DND-41 (cell line): ENCODE measurements around the gene CCR6.

Experiments
- ATAC-seq: fragments of 200-7000 bp; cut with Tn5 transposase; 3 replicates; pipeline ENCODE4 v1.9.1; 2021; ENCODE audit warnings: low read depth; ENCODE audit not compliant: insufficient read depth
- DNase-seq: peaks from one replicate; pipeline ENCODE4 v3.0.0-alpha.2; 2020
- H2AFZ ChIP-seq: 2 replicates; pipeline ENCODE4 v1.6.0; 2012; ENCODE audit warnings: low read depth, low read length
- H3K27ac ChIP-seq: 2 replicates; pipeline ENCODE4 v1.5.1; 2012; ENCODE audit warnings: low read length, inconsistent platforms
- H3K27me3 ChIP-seq: fragments of 200-600 bp; sonication (generic); 2 replicates; pipeline ENCODE4 v1.6.0; 2012; ENCODE audit warnings: low read length, mild to moderate bottlenecking, inconsistent platforms; ENCODE audit not compliant: insufficient read depth, poor library complexity
- H3K36me3 ChIP-seq: 2 replicates; pipeline ENCODE4 v1.5.1; 2012; ENCODE audit warnings: low read length, inconsistent platforms; ENCODE audit not compliant: insufficient read depth
- H3K4me1 ChIP-seq: 2 replicates; pipeline ENCODE4 v1.5.1; 2012; ENCODE audit warnings: mild to moderate bottlenecking, low read length; ENCODE audit not compliant: insufficient read depth
- H3K4me2 ChIP-seq: 2 replicates; pipeline ENCODE4 v1.6.0; 2012; ENCODE audit warnings: mild to moderate bottlenecking, moderate library complexity, low read length, inconsistent platforms; ENCODE audit not compliant: insufficient read depth
- H3K4me3 ChIP-seq, 2 experiments: fragments of 200-600 bp in 1 of 2; shearing (Covaris generic) in 1 of 2; 2 replicates each; pipeline ENCODE4 v1.5.1; 2012 to 2016; ENCODE audit warnings: inconsistent platforms in 2 of 2, low read length in 2 of 2, mild to moderate bottlenecking in 2 of 2, low read depth in 1 of 2, moderate library complexity in 1 of 2
- H3K79me2 ChIP-seq: 2 replicates; pipeline ENCODE4 v1.6.0; 2012; ENCODE audit warnings: low read length, inconsistent platforms; ENCODE audit not compliant: insufficient read depth
- H3K9ac ChIP-seq: 2 replicates; pipeline ENCODE4 v1.6.0; 2012; ENCODE audit warnings: low read depth, mild to moderate bottlenecking, inconsistent platforms, low read length, moderate library complexity
- H3K9me3 ChIP-seq: 2 replicates; pipeline ENCODE4 v1.5.1; 2012; ENCODE audit warnings: low read length, moderate library complexity, mild to moderate bottlenecking, inconsistent platforms; ENCODE audit not compliant: insufficient read depth, severe bottlenecking
- H4K20me1 ChIP-seq: 2 replicates; pipeline ENCODE4 v1.6.0; 2012; ENCODE audit warnings: low read length; ENCODE audit not compliant: insufficient read depth
- EZH2 ChIP-seq: IDR thresholded peaks from 3 replicates; pipeline ENCODE4 v1.6.1; 2012; ENCODE audit warnings: borderline replicate concordance, low read depth, mild to moderate bottlenecking, moderate library complexity, low read length, inconsistent platforms; ENCODE audit not compliant: severe bottlenecking
- TF ChIP-seq, protein P1 (sequence below): IDR thresholded peaks from 2 replicates; pipeline ENCODE4 v1.5.1; 2012; ENCODE audit warnings: borderline replicate concordance, low read length, moderate library complexity, mild to moderate bottlenecking; ENCODE audit not compliant: poor library complexity, severe bottlenecking; ENCODE audit errors: extremely low read depth

CCR6 gene

DNA sequence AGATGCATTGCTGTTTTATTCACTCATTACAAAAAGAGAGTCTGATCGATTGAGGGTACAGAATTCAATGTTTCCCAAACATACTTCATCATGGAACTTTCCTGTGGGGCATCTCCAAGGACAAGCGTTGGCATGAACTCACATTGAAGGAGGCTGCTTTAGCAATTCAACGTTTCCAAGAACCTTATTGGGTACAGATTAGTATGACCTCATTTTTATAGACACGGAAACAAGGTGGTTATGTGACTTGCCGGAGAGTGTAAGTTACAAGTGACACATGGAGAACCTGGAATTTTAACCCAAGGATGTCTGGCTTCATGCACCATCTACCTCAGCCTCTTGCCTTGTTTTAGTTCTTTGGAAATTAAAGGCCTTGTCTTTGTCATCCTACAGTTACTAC lies 26.1 kb downstream of the CCR6 start:
- TF ChIP-seq, protein P1, sequence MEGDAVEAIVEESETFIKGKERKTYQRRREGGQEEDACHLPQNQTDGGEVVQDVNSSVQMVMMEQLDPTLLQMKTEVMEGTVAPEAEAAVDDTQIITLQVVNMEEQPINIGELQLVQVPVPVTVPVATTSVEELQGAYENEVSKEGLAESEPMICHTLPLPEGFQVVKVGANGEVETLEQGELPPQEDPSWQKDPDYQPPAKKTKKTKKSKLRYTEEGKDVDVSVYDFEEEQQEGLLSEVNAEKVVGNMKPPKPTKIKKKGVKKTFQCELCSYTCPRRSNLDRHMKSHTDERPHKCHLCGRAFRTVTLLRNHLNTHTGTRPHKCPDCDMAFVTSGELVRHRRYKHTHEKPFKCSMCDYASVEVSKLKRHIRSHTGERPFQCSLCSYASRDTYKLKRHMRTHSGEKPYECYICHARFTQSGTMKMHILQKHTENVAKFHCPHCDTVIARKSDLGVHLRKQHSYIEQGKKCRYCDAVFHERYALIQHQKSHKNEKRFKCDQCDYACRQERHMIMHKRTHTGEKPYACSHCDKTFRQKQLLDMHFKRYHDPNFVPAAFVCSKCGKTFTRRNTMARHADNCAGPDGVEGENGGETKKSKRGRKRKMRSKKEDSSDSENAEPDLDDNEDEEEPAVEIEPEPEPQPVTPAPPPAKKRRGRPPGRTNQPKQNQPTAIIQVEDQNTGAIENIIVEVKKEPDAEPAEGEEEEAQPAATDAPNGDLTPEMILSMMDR, result no peak
- no peak for TF ChIP-seq EZH2
- Histone ChIP-seq H3K79me2 (no peaks in the 10 kb centered on the region), H3K27me3 (peaks cover 2% of the 10 kb centered on the region), H4K20me1 (no peaks in the 10 kb centered on the region), H3K36me3 (no peaks in the 10 kb centered on the region), H3K4me3 (no peak overlapping the region), H3K9ac (no peak overlapping the region), H2AFZ (no peak overlapping the region), H3K4me2 (no peak overlapping the region), H3K4me1 (no peaks in the 10 kb centered on the region), H3K27ac (no peak overlapping the region), H3K9me3 (no peaks in the 10 kb centered on the region)
- DNase-seq (no peak), ATAC-seq (no peak)

DNA sequence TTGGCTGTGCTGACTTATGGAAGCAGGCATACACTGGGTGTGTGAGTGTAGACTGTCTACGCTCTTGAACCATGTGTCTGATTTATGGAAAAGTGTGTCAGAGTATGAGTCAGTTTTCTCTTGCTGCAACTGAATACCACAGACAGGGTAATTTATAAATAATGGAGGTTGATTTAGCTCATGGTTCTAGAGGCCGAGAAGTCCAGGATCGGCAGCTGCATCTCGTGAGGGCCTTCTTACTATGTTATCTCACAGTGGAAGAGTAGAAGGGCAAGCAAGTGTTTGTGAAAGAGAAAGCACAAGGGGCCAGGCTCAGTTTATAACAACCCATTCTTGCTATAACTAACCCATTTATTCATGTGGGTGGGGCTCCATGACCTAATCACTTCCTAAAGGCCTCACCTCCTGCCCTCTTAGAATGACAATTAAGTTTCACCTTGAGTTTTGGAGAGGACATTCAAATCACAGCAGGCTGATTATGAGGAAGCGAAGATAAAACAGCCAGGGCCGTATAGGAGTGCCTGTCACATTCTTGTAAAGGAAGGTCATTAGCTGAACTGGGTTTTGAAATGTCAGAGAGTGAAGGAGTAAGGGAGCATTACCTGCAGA lies 28.1 kb downstream of the CCR6 start:
- Histone ChIP-seq H2AFZ (no peak overlapping the region), H3K36me3 (no peaks in the 10 kb centered on the region), H3K4me3 (no peak overlapping the region), H3K9me3 (no peaks in the 10 kb centered on the region), H4K20me1 (no peaks in the 10 kb centered on the region), H3K9ac (no peak overlapping the region), H3K79me2 (no peaks in the 10 kb centered on the region), H3K27me3 (peaks cover 8% of the 10 kb centered on the region), H3K4me1 (no peaks in the 10 kb centered on the region), H3K4me2 (no peak overlapping the region), H3K27ac (no peak overlapping the region)
- TF ChIP-seq, protein P1, result no peak
- no peak for DNase-seq
- no peak for ATAC-seq

DNA sequence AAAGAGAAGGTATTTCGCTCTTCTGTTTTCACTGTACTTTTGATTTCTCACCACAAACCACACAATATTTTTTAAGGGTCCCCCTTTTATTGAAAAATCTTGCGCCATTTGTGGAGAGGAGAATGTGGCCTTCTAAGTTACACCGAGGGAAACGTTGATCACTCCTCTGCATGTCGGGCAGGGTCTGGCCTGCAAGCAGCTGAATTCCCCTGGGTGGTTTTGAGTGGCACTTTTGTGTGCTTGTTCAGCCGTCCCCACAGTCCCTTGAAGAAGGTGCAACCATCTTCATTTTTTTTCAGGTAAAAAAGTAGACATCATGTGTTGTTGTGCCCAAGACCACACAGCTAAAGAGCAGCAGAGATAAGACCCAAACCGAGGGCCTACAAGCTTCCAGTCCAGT lies 28.8 kb downstream of the CCR6 start:
- no peak overlapping the region for H3K27ac ChIP-seq
- no peak overlapping the region for H3K9ac ChIP-seq
- peaks cover 8% of the 10 kb centered on the region for H3K27me3 ChIP-seq
- H3K79me2 ChIP-seq, result no peaks in the 10 kb centered on the region
- no peak overlapping the region for H3K4me3 ChIP-seq
- no peaks in the 10 kb centered on the region for H3K9me3 ChIP-seq
- H2AFZ ChIP-seq, result no peak overlapping the region
- no peaks in the 10 kb centered on the region for H3K4me1 ChIP-seq
- H4K20me1 ChIP-seq, result no peaks in the 10 kb centered on the region
- no peak for ATAC-seq
- DNase-seq, result no peak
- H3K4me2 ChIP-seq, result no peak overlapping the region
- TF ChIP-seq, protein P1, result no peak
- TF ChIP-seq EZH2, result no peak
- no peaks in the 10 kb centered on the region for H3K36me3 ChIP-seq

DNA sequence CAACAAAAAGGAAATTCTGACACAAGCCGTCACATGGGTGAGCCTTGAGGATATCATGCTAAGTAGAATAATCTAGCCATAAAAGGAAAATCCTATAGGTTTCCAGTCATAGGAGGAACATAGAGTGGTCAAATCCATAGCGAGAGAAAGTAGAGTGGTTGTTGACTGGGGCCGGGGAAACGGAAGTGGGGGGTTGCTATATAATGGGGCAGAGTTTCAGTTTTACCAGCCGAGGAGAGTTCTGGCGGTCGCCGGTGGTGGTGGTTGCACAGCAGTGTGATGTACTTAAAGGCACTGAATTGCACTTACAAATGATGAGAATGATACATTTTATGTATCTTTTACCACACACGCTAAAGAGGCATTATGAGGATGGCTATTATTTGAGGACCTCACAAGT lies 30.0 kb downstream of the CCR6 start:
- H3K4me2 ChIP-seq, result no peak overlapping the region
- no peaks in the 10 kb centered on the region for H3K79me2 ChIP-seq
- no peaks in the 10 kb centered on the region; the same call in 1 of the 2 replicates for H4K20me1 ChIP-seq
- H3K4me1 ChIP-seq, result no peaks in the 10 kb centered on the region
- H3K9me3 ChIP-seq, result no peaks in the 10 kb centered on the region
- DNase-seq, result no peak
- no peak overlapping the region for H3K9ac ChIP-seq
- no peaks in the 10 kb centered on the region for H3K36me3 ChIP-seq
- TF ChIP-seq, protein P1, result no peak
- no peak for TF ChIP-seq EZH2
- H2AFZ ChIP-seq, result no peak overlapping the region
- peaks cover 8% of the 10 kb centered on the region for H3K27me3 ChIP-seq
- no peak overlapping the region for H3K27ac ChIP-seq
- H3K4me3 ChIP-seq, result no peak overlapping the region
- no peak for ATAC-seq
